IPS DF 6.9 (cell line): ENCODE data around the gene TP63.

Experiments used
- DNase-seq: peaks from one replicate; pipeline ENCODE4 v3.0.0-alpha.2; 2013; ENCODE audit warnings: low read depth, low spot score
- H3K27ac ChIP-seq: one replicate; pipeline ENCODE4 v1.5.1; 2013; ENCODE audit warnings: low read length, control low read depth
- H3K27me3 ChIP-seq: 2 replicates; pipeline ENCODE4 v1.6.1; 2013; ENCODE audit warnings: mild to moderate bottlenecking, low read length; ENCODE audit not compliant: control insufficient read depth, insufficient read depth
- H3K36me3 ChIP-seq: 2 replicates; pipeline ENCODE4 v1.6.1; 2013; ENCODE audit warnings: low read length; ENCODE audit not compliant: control insufficient read depth, insufficient read depth
- H3K4me1 ChIP-seq: 2 replicates; pipeline ENCODE4 v1.6.1; 2013; ENCODE audit warnings: low read length; ENCODE audit not compliant: control insufficient read depth, insufficient read depth
- H3K4me3 ChIP-seq: 2 replicates; pipeline ENCODE4 v1.5.1; 2013; ENCODE audit warnings: mild to moderate bottlenecking, low read length
- H3K9me3 ChIP-seq: 2 replicates; pipeline ENCODE4 v1.6.1; 2013; ENCODE audit warnings: low read length, inconsistent platforms; ENCODE audit not compliant: control insufficient read depth, insufficient read depth
- WGBS: extraction: QIAGEN DNeasy Blood & Tissue Kit; methylation state at CpG from one replicate; pipeline ENCODE4 v1.1.7; 2013; ENCODE audit warnings: mixed read lengths, missing lambda C conversion rate; ENCODE audit not compliant: insufficient read length, insufficient coverage; 5-methylcytosine and 5-hydroxymethylcytosine counted together

The TP63 gene

DNA sequence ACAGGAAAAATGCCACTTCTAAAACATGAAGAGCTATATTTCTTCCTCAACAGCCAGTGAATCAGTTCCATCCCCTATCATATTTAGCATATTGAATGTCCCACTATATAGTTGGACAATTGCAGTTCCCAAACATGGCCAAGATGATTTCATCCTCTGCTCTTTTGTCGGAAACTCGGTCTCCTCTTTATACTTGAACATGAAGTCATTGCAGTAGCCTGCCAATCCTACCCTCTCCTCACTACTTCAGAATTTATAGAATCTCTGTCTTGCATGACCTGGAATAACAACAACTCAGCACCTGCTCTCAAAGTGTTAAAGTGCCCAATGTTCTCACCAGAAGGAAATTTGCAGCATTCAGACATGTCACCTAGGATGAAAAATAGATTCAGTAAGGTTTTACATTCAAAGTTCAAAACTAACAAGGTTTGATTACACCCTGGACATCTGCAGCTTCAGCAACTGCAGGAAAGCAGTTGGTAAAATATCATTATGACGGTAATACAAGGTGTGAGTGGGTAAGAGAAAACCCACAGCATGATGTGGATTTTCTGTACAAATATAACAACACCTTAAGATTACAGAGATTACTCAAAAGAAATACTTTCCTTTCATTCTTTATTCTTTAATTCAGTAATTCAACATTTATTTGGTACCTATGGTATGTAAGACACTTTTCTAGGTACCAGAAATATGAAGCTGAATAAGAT lies 52.5 kb downstream of the TP63 start:
- WGBS = no CpG with 5 or more reads among the region's 3 CpGs
- H3K4me1 ChIP-seq = no peaks in the 10 kb centered on the region
- H3K27ac ChIP-seq = no peak overlapping the region
- no peaks in the 10 kb centered on the region for H3K36me3 ChIP-seq
- DNase-seq = no peak
- H3K27me3 ChIP-seq = no peaks in the 10 kb centered on the region
- no peaks in the 10 kb centered on the region for H3K9me3 ChIP-seq
- H3K4me3 ChIP-seq = no peak overlapping the region

DNA sequence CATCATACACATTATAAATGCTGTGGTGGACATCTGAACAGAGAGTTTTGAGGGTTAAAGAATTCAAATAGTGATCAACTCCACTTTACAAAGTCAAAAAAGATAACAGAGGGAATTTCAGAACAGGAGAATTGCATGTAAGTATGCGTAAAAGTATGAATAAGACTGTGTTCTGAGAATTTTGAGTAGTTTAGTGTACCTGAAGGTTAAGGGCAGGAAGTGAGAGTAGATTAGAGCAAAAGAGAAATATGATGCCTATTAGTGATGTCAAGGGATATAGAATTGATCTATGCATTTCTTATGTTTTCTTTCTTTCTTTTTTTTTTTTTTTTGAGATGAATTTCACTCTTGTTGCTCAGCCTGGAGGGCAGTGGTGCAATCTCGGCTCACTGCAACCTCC lies 53.1 kb downstream of the TP63 start:
- WGBS = no CpG with 5 or more reads among the region's 2 CpGs

DNA sequence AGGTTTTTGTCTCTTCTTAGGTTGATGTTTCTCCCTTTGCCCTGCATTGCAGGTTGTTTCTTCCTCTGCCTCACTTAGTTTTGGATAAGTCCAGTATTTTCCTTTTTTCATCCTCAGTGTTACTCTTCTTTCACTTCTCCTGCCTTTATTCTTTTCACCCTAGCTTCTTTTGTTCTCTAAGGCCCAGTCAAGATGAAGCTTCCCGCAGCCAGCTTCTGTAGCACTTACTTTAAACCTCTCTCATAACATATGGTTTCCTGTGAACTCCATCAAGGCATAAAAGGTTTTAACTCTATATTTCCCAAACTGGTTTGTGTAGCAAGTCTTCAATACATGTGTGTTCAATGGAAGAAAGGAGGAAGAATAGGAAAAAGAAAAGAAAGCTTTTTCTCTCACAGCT lies 54.1 kb downstream of the TP63 start:
- WGBS = no CpG with 5 or more reads among the region's 1 CpG
- H3K9me3 ChIP-seq = no peaks in the 10 kb centered on the region
- DNase-seq = no peak
- no peaks in the 10 kb centered on the region for H3K36me3 ChIP-seq
- H3K4me1 ChIP-seq = no peaks in the 10 kb centered on the region
- H3K4me3 ChIP-seq = no peak overlapping the region
- H3K27me3 ChIP-seq = no peaks in the 10 kb centered on the region
- no peak overlapping the region for H3K27ac ChIP-seq

More for the DNA sequence above, 53.1 kb downstream of the TP63 start:
- no peaks in the 10 kb centered on the region for H3K4me1 ChIP-seq
- DNase-seq = no peak
- no peak overlapping the region for H3K4me3 ChIP-seq
- no peaks in the 10 kb centered on the region for H3K27me3 ChIP-seq
- H3K36me3 ChIP-seq = no peaks in the 10 kb centered on the region
- no peaks in the 10 kb centered on the region for H3K9me3 ChIP-seq
- H3K27ac ChIP-seq = no peak overlapping the region

DNA sequence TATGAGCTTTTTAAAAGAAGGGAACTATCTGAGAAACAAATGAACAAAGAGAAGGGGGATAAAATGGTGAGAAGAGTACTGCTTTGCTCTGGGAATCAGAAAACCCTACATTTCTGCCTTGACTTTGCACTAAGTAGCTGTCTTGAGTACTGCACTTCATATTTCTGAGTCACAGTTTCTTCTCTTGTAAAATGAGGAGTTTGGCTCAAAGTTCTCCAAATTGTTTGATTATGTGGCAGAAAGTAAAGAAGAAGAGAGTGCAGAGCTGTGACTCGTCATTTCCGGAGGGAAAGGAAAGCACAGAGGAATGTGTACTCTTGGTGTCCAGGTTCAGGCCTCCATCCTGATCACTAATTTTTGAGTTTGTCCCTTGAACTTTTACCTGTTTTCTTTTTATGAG lies 54.7 kb downstream of the TP63 start:
- H3K4me3 ChIP-seq = no peak overlapping the region
- DNase-seq = no peak
- no peak overlapping the region for H3K27ac ChIP-seq
- H3K9me3 ChIP-seq = no peaks in the 10 kb centered on the region
- no peaks in the 10 kb centered on the region for H3K4me1 ChIP-seq
- no peaks in the 10 kb centered on the region for H3K27me3 ChIP-seq
- no CpG with 5 or more reads among the region's 2 CpGs for WGBS
- no peaks in the 10 kb centered on the region for H3K36me3 ChIP-seq

DNA sequence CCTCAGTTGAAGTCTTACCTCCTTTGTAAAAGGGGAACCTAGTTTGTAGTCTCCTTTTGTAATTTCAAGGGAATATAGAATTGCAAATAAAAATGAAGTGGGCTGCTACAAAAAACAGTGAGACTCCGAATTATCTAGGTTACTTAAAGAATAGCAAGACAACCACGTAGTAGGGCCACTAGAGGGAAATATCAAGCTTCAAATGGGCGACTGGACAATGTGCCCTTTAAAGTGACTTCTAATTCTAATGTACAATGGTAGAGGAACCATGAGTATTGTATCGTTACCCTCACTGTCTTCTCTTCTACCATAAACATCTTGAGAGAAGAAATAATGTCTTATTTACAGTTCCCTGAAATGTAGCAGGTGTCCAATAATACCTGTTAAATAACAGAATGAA lies 56.3 kb downstream of the TP63 start:
- WGBS = no CpG with 5 or more reads among the region's 4 CpGs
- Histone ChIP-seq H3K27ac (no peak overlapping the region), H3K27me3 (no peaks in the 10 kb centered on the region), H3K4me1 (no peaks in the 10 kb centered on the region), H3K4me3 (no peak overlapping the region), H3K9me3 (no peaks in the 10 kb centered on the region), H3K36me3 (no peaks in the 10 kb centered on the region)
- DNase-seq = no peak

DNA sequence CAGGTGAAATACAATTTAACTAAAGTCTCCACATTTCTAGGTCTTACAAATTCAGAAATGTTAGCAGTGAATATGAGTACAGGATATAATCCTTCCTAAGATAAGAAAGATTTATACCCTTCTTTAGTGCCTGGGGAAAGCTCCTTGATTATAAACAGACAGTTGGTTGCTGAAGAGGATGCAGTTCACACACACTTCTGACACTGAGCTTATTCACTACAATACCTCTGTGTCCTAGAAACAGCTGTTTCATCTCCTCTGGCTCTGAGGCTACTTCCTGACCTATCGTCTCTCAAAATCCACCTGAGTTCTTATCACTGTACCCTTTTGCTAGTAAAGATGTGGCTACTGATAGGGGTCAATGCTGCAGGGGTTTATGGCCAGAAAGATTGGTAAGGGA lies 57.1 kb downstream of the TP63 start:
- H3K4me1 ChIP-seq = no peaks in the 10 kb centered on the region
- H3K36me3 ChIP-seq = no peaks in the 10 kb centered on the region
- H3K4me3 ChIP-seq = no peak overlapping the region
- H3K27ac ChIP-seq = no peak overlapping the region
- no peaks in the 10 kb centered on the region for H3K27me3 ChIP-seq
- no peak for DNase-seq
- H3K9me3 ChIP-seq = no peaks in the 10 kb centered on the region
- no CpG with 5 or more reads among the region's 1 CpG for WGBS

DNA sequence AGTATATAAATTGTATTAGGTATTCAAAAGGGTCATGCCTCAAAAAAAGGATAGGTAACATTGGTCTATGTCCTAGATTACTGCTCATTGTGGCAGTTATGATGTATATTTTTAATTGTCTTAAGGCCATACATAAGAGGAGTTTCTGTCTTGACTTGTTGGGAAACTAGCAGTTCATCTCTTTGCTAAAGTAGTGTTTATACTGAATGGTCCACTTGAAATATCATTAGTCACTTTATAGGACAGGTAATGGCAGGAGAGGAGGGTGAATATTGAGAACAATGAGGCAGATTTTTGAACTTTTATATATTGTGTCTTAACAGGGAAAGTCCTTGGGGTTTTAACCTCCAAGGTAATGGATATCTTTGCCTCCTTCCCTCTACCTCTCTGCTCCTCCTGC lies 58.4 kb downstream of the TP63 start:
- Histone ChIP-seq H3K4me3 (no peak overlapping the region), H3K27ac (no peak overlapping the region), H3K27me3 (no peaks in the 10 kb centered on the region), H3K9me3 (no peaks in the 10 kb centered on the region), H3K4me1 (no peaks in the 10 kb centered on the region), H3K36me3 (no peaks in the 10 kb centered on the region)
- no peak for DNase-seq

DNA sequence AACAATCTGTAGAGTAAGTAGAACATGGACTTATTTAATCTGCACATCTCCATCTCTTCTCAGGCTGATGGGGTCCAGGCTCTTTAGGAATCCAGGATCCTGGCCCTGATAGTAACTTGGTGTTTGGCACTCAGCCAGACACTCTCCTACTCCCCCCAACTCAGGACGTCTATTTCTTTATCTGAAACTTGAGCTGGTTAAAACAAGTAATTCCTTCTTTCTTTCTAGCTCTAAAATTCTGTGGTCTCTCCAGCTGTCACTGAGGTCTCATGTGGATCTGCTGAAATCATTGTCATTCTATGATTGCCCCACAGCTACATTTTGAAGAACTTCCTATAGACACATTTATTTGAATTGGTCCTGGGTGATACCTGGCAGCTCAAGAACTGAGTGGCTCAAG lies 59.0 kb downstream of the TP63 start:
- no CpG with 5 or more reads among the region's 1 CpG for WGBS
- Histone ChIP-seq H3K4me1 (no peaks in the 10 kb centered on the region), H3K27ac (no peak overlapping the region), H3K4me3 (no peak overlapping the region), H3K9me3 (no peaks in the 10 kb centered on the region), H3K36me3 (no peaks in the 10 kb centered on the region), H3K27me3 (no peaks in the 10 kb centered on the region)
- no peak for DNase-seq

DNA sequence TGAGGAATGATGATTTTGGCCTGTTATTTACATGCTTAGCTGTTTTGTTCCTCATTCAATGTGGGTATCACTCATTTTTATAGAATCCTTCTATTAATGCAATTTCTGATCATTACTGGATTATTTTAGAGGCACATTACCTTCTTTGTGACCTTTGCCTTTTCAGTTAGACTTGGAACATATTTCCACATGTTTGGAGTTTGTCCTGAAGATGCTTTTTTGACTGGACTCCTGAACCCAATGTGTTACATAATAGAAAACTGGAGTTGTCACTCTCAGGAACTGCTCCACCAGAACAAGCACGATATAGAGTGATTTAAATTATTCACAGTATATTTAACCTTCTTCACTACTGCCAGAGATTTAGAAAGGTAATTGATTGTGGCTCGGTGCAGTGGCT lies 59.5 kb downstream of the TP63 start:
- no peaks in the 10 kb centered on the region for H3K27me3 ChIP-seq
- no peaks in the 10 kb centered on the region for H3K36me3 ChIP-seq
- H3K27ac ChIP-seq = no peak overlapping the region
- no peaks in the 10 kb centered on the region for H3K9me3 ChIP-seq
- no CpG with 5 or more reads among the region's 2 CpGs for WGBS
- DNase-seq = no peak
- H3K4me3 ChIP-seq = no peak overlapping the region
- no peaks in the 10 kb centered on the region for H3K4me1 ChIP-seq

DNA sequence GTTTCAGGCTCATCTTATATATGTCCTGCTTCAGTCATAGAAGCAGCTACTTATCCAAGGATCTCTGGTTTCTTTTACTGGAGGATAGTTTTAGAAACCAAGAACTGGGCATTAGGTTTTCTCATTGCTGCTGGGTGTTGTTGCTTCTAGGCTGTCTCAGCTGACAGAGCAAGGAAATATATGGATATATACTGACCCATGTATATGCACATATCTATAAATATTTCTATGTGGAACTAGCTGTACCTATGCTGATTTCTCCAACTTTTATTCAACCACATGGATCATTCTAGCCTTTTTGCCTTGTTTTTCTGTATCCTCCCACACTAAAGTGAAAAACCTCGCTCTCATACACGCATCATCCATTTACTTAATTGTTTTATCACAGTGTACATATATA lies 64.2 kb downstream of the TP63 start:
- DNase-seq = no peak
- Histone ChIP-seq H3K4me3 (no peak overlapping the region), H3K27ac (no peak overlapping the region), H3K4me1 (no peaks in the 10 kb centered on the region), H3K36me3 (no peaks in the 10 kb centered on the region), H3K27me3 (no peaks in the 10 kb centered on the region), H3K9me3 (no peaks in the 10 kb centered on the region)
- WGBS = 100% methylated on average over 2 of the region's 2 CpGs

DNA sequence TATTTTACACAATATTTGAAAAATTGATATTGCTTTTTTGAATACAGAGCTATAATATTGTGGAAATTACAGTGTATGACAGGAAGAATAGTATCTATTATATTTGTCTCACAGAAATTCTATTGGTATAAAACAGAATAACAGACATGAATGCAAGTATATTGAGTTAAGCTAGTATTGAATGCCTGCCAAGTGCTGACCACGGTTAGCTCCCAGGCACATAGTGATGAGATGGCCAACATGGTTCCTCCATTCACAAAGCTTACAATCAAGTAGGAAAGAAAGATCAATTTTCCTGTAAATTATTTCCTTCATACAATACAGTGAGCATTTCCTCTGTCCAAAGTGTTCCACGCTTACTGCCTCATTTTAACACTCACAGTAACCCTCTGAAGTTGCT lies 67.6 kb downstream of the TP63 start:
- H3K27ac ChIP-seq = no peak overlapping the region
- WGBS = no CpG with 5 or more reads among the region's 2 CpGs
- no peaks in the 10 kb centered on the region for H3K36me3 ChIP-seq
- H3K9me3 ChIP-seq = no peaks in the 10 kb centered on the region
- H3K27me3 ChIP-seq = no peaks in the 10 kb centered on the region
- H3K4me1 ChIP-seq = no peaks in the 10 kb centered on the region
- no peak for DNase-seq
- H3K4me3 ChIP-seq = no peak overlapping the region
